Kidney glomerular epithelial cell (primary cell): ENCODE measurements around the gene CENPF.

Experiments
- DNase-seq: peaks from one replicate; lab custom pipeline; 2025; lab: John Stamatoyannopoulos, UW

Gene CENPF

DNA sequence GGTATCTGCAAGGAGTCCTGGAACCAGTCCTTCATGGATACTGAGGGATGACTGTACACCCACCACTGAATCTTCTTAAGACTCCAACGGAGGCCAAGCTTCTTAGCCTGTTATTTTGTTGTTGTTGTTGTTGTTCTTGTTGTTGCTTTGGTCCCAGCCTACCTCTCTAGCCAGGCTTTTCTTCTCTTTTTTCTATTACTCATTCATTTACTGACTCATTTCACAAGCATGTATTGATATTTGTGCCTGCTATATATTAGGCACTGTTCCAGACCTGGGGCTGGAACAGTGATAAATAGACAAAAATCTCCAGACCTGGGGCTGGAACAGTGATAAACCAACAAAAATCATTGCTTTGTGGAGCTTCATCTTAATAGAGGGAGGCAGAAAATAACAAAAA lies 20.4 kb downstream of the CENPF start:
- DNase-seq: peak; percentile 7

DNA sequence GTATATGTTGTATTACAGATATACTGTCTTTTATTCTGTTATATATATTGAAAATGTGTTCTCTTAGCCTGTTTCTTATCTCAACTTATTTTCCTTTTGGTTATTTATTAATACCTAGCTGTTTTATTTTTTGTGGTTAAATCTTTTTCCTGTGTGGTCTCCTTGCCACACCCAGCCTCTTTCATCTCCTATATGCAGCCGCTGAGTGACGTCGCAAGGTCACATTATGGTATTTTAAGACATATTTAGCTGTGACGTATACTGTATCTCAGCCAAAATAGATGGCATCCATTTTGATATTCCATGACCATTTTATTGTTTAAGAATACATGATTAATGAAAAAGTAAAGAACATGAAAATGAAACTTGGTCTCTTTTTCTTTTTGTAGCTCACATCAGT lies 29.1 kb downstream of the CENPF start:
- no peak for DNase-seq

DNA sequence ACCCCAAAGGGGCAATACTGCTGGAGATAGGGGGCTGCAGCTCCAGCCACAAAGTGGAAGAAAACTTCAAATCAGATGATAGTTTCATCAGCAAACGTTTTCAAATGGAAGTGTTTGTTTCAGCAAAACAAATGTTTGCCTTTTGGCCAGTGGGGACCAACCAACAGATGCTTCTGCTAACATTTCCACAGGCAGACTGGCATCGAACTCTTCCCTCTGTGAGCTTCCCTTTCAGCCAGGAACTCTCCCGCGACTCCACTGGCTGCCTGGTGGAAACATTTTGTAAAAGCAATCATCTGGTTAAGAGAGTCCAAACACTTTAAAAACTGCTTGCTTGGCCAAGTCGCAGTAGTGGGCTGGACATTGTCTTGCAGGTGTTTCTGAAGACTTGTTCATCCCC lies 30.7 kb downstream of the CENPF start:
- DNase-seq: no peak

- no peak for DNase-seq
These were observed 31.3 kb downstream of the CENPF start for GRCh38 chr1:214634267-214634666.

DNA sequence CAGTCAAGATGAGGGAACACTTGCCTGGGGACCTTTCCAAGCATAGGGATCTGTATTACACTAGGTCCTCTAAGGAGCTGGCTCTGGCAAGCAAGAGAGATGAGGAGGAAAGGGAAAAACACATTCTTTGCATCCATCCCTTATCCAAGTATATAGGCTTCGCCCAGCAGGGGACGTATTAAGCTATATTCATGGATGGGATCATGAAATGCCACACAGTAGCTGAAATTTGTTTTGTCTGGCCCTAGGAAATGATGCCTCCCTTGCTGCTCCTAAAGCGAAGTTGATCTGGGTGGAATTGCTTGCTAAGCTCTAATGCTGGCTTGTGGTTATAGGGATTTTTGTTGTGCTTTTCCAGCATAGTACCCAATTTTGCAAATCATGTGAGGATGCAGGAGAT lies 32.1 kb downstream of the CENPF start:
- no peak for DNase-seq

GRCh38 chr1:214635506-214635905 lies 32.5 kb downstream of the CENPF start:
- DNase-seq: no peak

GRCh38 chr1:214636436-214636835 lies 33.4 kb downstream of the CENPF start:
- DNase-seq: no peak

DNA sequence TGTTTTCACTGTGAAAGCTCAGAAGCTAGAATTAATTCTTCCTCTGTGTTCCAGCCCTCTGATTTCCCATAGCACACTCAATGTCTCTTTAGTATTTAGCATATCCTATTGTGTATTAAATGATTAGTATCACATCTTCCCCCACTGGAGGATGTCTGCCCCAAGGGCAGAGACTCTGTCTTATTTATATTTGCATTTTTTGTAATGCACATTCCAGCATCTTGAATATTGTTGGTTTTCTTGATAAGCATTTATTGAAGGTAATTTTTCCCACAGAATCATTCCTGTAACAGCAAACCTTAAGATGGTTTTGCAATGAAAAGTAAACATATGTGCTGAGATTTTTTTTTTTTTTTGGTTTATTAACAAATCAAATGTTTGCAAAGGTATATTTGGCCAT lies 34.1 kb downstream of the CENPF start:
- DNase-seq: no peak

GRCh38 chr1:214637722-214638458 lies 34.9 kb downstream of the CENPF start:
- DNase-seq: peak; percentile 29

- no peak for DNase-seq
These were observed 35.4 kb downstream of the CENPF start for GRCh38 chr1:214638459-214638807.

DNA sequence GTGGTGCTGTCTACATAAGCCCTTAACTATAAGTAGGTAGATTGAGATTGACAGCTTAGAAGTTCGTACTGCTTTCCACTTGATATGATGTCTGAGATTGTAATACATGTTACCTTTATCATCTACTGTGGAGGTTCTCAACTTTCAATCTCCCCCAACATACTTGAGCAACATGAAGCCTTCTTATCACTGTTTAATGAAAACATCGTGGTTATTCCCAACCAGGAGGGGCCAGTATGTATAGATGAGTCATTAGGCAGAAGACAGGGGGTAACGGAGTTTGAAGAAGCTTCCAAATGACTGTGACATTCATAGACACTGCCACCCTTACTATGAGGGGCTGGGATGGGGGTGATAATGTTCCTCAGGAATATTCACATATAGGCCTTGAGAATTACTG lies 36.0 kb downstream of the CENPF start:
- DNase-seq: no peak

DNA sequence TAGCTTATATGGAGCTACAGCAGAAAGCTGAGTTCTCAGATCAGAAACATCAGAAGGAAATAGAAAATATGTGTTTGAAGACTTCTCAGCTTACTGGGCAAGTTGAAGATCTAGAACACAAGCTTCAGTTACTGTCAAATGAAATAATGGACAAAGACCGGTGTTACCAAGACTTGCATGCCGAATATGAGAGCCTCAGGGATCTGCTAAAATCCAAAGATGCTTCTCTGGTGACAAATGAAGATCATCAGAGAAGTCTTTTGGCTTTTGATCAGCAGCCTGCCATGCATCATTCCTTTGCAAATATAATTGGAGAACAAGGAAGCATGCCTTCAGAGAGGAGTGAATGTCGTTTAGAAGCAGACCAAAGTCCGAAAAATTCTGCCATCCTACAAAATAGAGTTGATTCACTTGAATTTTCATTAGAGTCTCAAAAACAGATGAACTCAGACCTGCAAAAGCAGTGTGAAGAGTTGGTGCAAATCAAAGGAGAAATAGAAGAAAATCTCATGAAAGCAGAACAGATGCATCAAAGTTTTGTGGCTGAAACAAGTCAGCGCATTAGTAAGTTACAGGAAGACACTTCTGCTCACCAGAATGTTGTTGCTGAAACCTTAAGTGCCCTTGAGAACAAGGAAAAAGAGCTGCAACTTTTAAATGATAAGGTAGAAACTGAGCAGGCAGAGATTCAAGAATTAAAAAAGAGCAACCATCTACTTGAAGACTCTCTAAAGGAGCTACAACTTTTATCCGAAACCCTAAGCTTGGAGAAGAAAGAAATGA lies 37.6 kb downstream of the CENPF start:
- no peak for DNase-seq

DNA sequence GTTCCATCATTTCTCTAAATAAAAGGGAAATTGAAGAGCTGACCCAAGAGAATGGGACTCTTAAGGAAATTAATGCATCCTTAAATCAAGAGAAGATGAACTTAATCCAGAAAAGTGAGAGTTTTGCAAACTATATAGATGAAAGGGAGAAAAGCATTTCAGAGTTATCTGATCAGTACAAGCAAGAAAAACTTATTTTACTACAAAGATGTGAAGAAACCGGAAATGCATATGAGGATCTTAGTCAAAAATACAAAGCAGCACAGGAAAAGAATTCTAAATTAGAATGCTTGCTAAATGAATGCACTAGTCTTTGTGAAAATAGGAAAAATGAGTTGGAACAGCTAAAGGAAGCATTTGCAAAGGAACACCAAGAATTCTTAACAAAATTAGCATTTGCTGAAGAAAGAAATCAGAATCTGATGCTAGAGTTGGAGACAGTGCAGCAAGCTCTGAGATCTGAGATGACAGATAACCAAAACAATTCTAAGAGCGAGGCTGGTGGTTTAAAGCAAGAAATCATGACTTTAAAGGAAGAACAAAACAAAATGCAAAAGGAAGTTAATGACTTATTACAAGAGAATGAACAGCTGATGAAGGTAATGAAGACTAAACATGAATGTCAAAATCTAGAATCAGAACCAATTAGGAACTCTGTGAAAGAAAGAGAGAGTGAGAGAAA lies 38.4 kb downstream of the CENPF start:
- no peak for DNase-seq

DNA sequence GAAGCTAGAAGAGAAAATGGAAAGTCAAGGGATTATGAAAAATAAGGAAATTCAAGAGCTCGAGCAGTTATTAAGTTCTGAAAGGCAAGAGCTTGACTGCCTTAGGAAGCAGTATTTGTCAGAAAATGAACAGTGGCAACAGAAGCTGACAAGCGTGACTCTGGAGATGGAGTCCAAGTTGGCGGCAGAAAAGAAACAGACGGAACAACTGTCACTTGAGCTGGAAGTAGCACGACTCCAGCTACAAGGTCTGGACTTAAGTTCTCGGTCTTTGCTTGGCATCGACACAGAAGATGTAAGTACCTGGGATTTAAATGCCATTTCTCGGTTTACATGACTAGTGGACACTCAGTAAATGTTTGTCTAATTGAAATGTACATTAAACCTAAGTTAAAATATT lies 40.0 kb downstream of the CENPF start:
- DNase-seq: no peak

- DNase-seq: no peak
These were observed 42.7 kb downstream of the CENPF start for GRCh38 chr1:214645712-214646111.

GRCh38 chr1:214648801-214649200 lies 45.8 kb downstream of the CENPF start:
- DNase-seq: no peak

DNA sequence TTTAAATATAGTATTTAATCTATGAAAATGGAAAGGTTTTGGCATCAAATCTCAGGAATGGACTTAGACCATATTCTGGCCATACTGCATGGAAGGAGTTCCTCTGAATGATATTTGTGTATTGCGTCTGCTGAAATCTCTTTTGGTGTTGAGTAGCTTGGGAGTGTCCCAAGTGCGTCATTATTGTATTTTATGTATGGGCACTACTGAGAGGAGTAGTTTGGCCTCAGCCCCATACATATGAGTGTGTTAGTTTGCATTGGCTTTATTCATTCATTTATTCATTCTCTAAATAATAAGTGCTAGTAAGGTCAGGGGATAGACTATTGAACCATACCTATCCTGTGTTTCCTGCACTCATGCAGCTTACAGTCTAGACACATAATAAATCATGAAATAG lies 46.6 kb downstream of the CENPF start:
- no peak for DNase-seq

DNA sequence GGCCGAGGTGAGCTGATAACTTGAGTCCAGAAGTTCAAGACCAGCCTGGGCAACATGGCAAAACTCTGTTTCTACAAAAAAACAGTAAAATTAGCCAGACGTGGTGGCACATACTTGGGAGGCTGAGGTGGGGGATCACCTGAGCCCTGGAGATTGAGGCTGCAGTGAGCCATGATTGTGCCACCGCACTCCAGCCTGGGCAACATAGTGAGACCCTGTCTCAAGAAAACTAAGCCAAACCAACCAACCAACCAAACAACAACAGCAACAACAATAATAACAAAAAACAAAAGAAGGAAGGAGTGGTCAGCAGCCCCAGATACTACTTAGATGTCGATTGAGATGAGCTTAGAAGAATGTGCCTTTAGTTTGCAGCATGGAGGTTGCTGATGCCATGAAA lies 47.7 kb downstream of the CENPF start:
- DNase-seq: no peak

- DNase-seq: no peak
These were observed 54.3 kb downstream of the CENPF start for GRCh38 chr1:214657299-214657698.

GRCh38 chr1:214658175-214658574 lies 55.2 kb downstream of the CENPF start:
- DNase-seq: no peak

DNA sequence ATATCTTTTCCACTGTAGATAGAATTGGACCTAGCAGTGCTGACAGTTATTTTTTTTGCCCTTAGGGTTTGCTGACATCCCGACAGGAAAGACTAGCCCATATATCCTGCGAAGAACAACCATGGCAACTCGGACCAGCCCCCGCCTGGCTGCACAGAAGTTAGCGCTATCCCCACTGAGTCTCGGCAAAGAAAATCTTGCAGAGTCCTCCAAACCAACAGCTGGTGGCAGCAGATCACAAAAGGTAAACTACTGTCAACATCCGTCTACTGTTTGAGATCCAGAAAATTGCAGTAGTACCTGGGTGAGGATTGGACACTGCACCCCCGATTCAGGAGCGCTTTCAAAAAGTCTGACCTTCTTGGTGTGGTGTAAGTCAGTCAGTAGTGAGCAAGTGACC lies 55.8 kb downstream of the CENPF start:
- peak; percentile 44 for DNase-seq

DNA sequence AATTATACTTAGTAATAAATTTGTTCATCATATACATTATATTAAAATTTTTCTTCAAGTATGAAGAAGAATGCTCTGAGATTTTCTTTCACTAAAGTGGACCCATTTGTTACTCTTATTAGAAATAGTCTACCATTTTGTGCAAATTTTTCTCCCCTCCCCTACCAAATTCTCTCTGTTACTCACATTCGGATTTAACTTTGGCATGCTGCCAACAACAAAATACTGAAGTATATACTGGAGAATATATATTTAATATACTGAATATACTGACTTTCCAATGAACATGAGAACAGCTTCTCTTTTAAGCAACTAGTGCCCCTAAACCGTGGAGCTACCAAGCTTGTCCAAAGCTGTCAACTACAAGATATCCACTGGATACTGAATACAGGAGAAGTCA lies 57.2 kb downstream of the CENPF start:
- no peak for DNase-seq

- DNase-seq: peak; percentile 40
These were observed 57.9 kb downstream of the CENPF start for GRCh38 chr1:214660900-214661299.
